Natural killer cell (primary cell): ENCODE data around the gene UTP4. TPM values are rescaled to one million over a fixed set of nuclear protein-coding genes. Genes with fewer than 3 reads are reported as not detected.
A peak's percentile ranks its signal among the peaks of the same experiment; 100 is the strongest.
"Not testable (repeated sequence)": the region's sequence is repeated elsewhere in the genome, so short reads cannot be mapped to it uniquely, and the experiment has no call there.

Experiments
- ATAC-seq, 3 donors: fragments of 150-1000 bp in 2 of 3; fragments of 200-7000 bp in 1 of 3; cut with Tn5 transposase; 1 replicate in 1 of 3; 2 replicates in 2 of 3; pipeline ENCODE4 v1.10.0; 2021; ENCODE audit warnings: mild to moderate bottlenecking in 2 of 3, moderate library complexity in 2 of 3
- DNase-seq, 2 donors: peaks; one replicate each; pipeline versions ENCODE4 v3.0.0 to v3.0.0-alpha.2; 2013 to 2021; ENCODE audit warnings: mixed read lengths in 1 of 2
- H3K27ac ChIP-seq: one replicate; pipeline ENCODE4 v1.5.1; 2013; ENCODE audit warnings: mild to moderate bottlenecking, low read length
- H3K27me3 ChIP-seq: one replicate; pipeline ENCODE4 v1.6.1; 2013; ENCODE audit warnings: low read length; ENCODE audit not compliant: control insufficient read depth, insufficient read depth
- H3K36me3 ChIP-seq: one replicate; pipeline ENCODE4 v1.6.1; 2013; ENCODE audit warnings: low read length; ENCODE audit not compliant: control insufficient read depth, insufficient read depth
- H3K4me1 ChIP-seq: one replicate; pipeline ENCODE4 v1.6.1; 2013; ENCODE audit warnings: low read length; ENCODE audit not compliant: control insufficient read depth, insufficient read depth
- H3K4me3 ChIP-seq: one replicate; pipeline ENCODE4 v1.5.1; 2013; ENCODE audit warnings: low read length
- H3K9me3 ChIP-seq: one replicate; pipeline ENCODE4 v1.6.1; 2013; ENCODE audit warnings: low read length; ENCODE audit not compliant: control insufficient read depth, insufficient read depth
- H3K27ac Mint-ChIP-seq, 2 donors: one replicate each; pipeline ENCODE4 v1.8.0; 2022; ENCODE audit warnings: mild to moderate bottlenecking in 2 of 2, mixed read lengths in 2 of 2, moderate library complexity in 1 of 2
- H3K27me3 Mint-ChIP-seq, 2 donors: one replicate each; pipeline ENCODE4 v1.8.0; 2022; ENCODE audit warnings: low read depth in 2 of 2, mixed read lengths in 2 of 2
- H3K36me3 Mint-ChIP-seq: one replicate; pipeline ENCODE4 v1.8.0; 2022; ENCODE audit warnings: mixed read lengths
- H3K4me1 Mint-ChIP-seq, 2 donors: one replicate each; pipeline ENCODE4 v1.8.0; 2022; ENCODE audit warnings: mixed read lengths in 2 of 2
- H3K4me3 Mint-ChIP-seq: one replicate; pipeline ENCODE4 v1.8.0; 2022; ENCODE audit warnings: mild to moderate bottlenecking, moderate library complexity, mixed read lengths
- H3K9me3 Mint-ChIP-seq, 2 donors: one replicate each; pipeline ENCODE4 v1.8.0; 2022; ENCODE audit warnings: mixed read lengths in 2 of 2
- WGBS: methylation state at CpG from one replicate; pipeline ENCODE4 v1.1.7; 2013; ENCODE audit warnings: missing lambda C conversion rate; ENCODE audit not compliant: insufficient coverage; 5-methylcytosine and 5-hydroxymethylcytosine counted together
- intact Hi-C: fragments of 100-400 bp; cut with micrococcal nuclease; formaldehyde crosslinking; loops from one replicate; pipeline ENCODE4 v1.14.2; 2022
- total RNA-seq, 4 donors: library from RNA; stranded (reverse); fragments of 120-200 nt in 1 of 4; gene quantifications; one replicate each; pipeline versions ENCODE4 v1.2.3 to v1.2.4, GENCODE V29; 2013 to 2022
- TF ChIP-seq, protein P1 (sequence below): fragments of 200-600 bp; IDR thresholded peaks from one replicate; pipeline ENCODE4 v1.8.0; 2022; ENCODE audit warnings: antibody characterized with exemption

UTP4 gene
- total RNA-seq, 3 donors from 2014 or later (not counting 1 experiment from before 2014, with no cell fraction given), result 23.2 to 42.6 (median 36.3) TPM

DNA sequence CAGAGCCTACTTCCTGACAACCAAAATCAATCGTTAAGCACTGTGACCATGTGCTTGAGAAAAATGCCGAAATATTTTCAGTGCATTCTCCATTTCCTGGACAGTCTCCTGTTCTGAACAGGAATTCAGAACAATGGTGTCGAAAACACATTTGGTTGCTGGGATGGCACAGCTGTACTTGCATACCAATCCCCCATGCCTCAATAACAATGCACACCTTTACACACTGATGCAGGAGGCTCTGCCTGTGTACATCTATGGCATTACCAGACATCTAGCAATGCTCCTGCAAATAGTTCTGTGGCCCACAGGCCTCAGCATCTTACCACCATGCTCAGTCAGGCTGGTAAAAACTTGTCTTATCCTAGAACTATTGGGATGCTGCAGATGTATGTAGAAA lies 6.2 kb upstream of the UTP4 start:
- TF ChIP-seq, protein P1, sequence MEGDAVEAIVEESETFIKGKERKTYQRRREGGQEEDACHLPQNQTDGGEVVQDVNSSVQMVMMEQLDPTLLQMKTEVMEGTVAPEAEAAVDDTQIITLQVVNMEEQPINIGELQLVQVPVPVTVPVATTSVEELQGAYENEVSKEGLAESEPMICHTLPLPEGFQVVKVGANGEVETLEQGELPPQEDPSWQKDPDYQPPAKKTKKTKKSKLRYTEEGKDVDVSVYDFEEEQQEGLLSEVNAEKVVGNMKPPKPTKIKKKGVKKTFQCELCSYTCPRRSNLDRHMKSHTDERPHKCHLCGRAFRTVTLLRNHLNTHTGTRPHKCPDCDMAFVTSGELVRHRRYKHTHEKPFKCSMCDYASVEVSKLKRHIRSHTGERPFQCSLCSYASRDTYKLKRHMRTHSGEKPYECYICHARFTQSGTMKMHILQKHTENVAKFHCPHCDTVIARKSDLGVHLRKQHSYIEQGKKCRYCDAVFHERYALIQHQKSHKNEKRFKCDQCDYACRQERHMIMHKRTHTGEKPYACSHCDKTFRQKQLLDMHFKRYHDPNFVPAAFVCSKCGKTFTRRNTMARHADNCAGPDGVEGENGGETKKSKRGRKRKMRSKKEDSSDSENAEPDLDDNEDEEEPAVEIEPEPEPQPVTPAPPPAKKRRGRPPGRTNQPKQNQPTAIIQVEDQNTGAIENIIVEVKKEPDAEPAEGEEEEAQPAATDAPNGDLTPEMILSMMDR, result no peak
- H3K9me3 Mint-ChIP-seq, result no peaks in the 10 kb centered on the region
- H3K4me1 Mint-ChIP-seq, result peaks cover 26 to 41% of the 10 kb centered on the region in 2 donors
- Histone ChIP-seq H3K4me3 (no peak overlapping the region), H3K4me1 (no peaks in the 10 kb centered on the region), H3K9me3 (no peaks in the 10 kb centered on the region), H3K27ac (no peak overlapping the region), H3K27me3 (no peaks in the 10 kb centered on the region), H3K36me3 (peaks cover 4% of the 10 kb centered on the region)
- ATAC-seq, result no peak
- no peak for DNase-seq
- H3K4me3 Mint-ChIP-seq, result no peak overlapping the region
- WGBS, result 92% methylated on average over 3 of the region's 3 CpGs
- H3K27me3 Mint-ChIP-seq, result no peaks in the 10 kb centered on the region
- intact Hi-C loops, result no loop called here
- H3K27ac Mint-ChIP-seq, result peak overlapping the region in 1 of 2 donors; percentile 44
- no peaks in the 10 kb centered on the region for H3K36me3 Mint-ChIP-seq

DNA sequence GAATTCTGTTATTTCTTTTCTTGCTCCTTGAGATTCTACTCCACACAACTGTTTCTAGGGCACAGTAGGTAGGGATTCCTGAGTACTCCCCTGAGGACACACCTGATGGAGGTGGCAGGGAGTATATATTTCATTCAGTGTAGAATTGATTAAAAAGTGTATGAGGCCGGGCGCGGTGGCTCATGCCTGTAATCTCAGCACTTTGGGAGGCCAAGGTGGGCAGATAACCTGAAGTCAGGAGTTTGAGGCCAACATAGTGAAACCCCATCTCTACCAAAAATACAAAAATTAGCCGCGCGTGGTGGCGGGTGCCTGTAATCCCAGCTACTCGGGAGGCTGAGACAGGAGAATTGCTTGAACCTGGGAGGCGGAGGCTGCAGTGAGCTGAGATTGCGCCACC lies 5.6 kb upstream of the UTP4 start:
- ATAC-seq, H3K4me3 Mint-ChIP-seq, DNase-seq, H3K4me1 ChIP-seq, H3K36me3 Mint-ChIP-seq, H3K9me3 ChIP-seq, H3K4me3 ChIP-seq, intact Hi-C loops, H3K27ac ChIP-seq, H3K36me3 ChIP-seq, H3K27me3 Mint-ChIP-seq, H3K9me3 Mint-ChIP-seq, H3K27me3 ChIP-seq: not testable (repeated sequence)
- WGBS, result 98% methylated on average over 10 of the region's 10 CpGs
- peak overlapping the region in 1 of 2 donors; percentile 58 for H3K27ac Mint-ChIP-seq
- peaks cover 32 to 47% of the 10 kb centered on the region in 2 donors for H3K4me1 Mint-ChIP-seq

DNA sequence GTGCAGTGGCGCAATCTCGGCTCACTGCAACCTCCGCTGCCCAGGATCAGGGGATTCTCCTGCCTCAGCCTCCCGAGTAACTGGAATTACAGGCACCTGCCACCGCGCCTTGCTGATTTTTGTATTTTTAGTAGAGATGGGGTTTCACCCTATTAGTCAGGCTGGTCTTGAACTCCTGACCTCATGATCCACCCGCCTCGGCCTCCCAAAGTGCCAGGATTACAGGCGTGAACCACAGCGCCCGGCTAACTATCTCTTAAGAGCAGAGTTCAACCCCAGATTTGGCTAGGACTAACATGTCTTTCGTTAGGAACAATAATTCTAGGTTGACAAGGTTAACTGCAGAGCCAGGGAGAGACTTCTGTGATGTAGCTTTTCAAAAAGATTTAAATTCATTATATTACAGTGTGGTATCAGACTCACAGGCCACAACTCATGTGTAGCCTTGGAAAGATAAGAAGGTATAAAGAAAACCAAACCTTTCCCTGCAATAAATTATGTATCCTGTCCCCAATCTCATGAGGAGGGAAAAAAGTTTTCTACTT lies 4.4 kb upstream of the UTP4 start:
- 95% methylated on average over 12 of the region's 12 CpGs for whole genome bisulfite sequencing
- peaks cover 39 to 51% of the 10 kb centered on the region in 2 donors for H3K4me1 Mint-ChIP-seq

DNA sequence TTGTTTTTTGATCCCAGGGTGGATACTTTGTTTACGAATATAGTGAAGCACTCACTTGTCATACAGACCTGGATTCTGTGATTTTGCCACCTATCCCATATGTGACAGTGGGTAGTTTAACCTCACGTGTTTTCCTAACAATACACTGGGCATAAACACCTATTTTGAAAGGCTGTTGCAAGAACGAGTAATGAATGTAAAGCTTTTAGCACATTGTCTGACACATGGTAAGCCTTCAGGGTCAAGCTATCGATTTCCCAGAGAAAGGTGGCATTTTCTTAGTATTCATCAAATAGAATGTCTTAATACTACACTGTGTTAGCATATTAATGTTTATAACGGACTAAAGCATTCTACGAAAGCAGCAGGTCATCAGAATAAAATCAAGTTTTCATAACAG lies 2.0 kb upstream of the UTP4 start:
- Histone ChIP-seq H3K36me3 (no peaks in the 10 kb centered on the region), H3K4me3 (no peak overlapping the region), H3K27ac (peak overlapping the region; percentile 82), H3K9me3 (no peaks in the 10 kb centered on the region), H3K4me1 (peaks cover 12% of the 10 kb centered on the region), H3K27me3 (no peaks in the 10 kb centered on the region)
- intact Hi-C loops, result no loop called here
- Mint-ChIP-seq H3K9me3 (no peaks in the 10 kb centered on the region), H3K27ac (peak overlapping the region; percentile 80 to 93), H3K27me3 (no peaks in the 10 kb centered on the region), H3K4me1 (peaks cover 47 to 54% of the 10 kb centered on the region in 2 donors), H3K36me3 (no peaks in the 10 kb centered on the region), H3K4me3 (peak overlapping the region; percentile 94)
- 71% methylated on average over 4 of the region's 6 CpGs for WGBS
- TF ChIP-seq, protein P1, result no peak
- no peak for DNase-seq
- ATAC-seq, result no peak

More for the DNA sequence above, 4.4 kb upstream of the UTP4 start:
- no peaks in the 10 kb centered on the region for H3K9me3 ChIP-seq
- no peak for DNase-seq
- H3K4me3 ChIP-seq, result no peak overlapping the region
- H3K27me3 ChIP-seq, result no peaks in the 10 kb centered on the region
- H3K36me3 ChIP-seq, result peaks cover 3% of the 10 kb centered on the region
- Mint-ChIP-seq H3K4me3 (no peak overlapping the region), H3K9me3 (no peaks in the 10 kb centered on the region), H3K27me3 (no peaks in the 10 kb centered on the region), H3K36me3 (no peaks in the 10 kb centered on the region), H3K27ac (peak overlapping the region in 1 of 2 donors; percentile 14)
- H3K4me1 ChIP-seq, result peaks cover 10% of the 10 kb centered on the region
- intact Hi-C loops, result no loop called here
- no peak overlapping the region for H3K27ac ChIP-seq
- TF ChIP-seq, protein P1, result no peak
- no peak for ATAC-seq
